GM18502 (cell line): ENCODE data around the gene XPR1.

ENCODE experiments used
- ATAC-seq: cut with Tn5 transposase; IDR thresholded peaks from one replicate; pipeline ENCODE4 v1.9.1; 2021; ENCODE audit warnings: mild to moderate bottlenecking; ENCODE audit not compliant: unreplicated experiment, poor library complexity

The XPR1 gene

GRCh38 chr1:180860535-180860934 lies 228.7 kb downstream of the XPR1 start:
- ATAC-seq, result no peak

GRCh38 chr1:180862305-180862704 lies 230.5 kb downstream of the XPR1 start:
- no peak for ATAC-seq

- no peak for ATAC-seq
Measured at GRCh38 chr1:180863158-180863775, 231.4 kb downstream of the XPR1 start.

GRCh38 chr1:180881806-180882509 lies 250.1 kb downstream of the XPR1 start:
- no peak for ATAC-seq

- ATAC-seq, result no peak
Measured at GRCh38 chr1:180884588-180885300, 252.9 kb downstream of the XPR1 start.

GRCh38 chr1:180886338-180886737 lies 254.5 kb downstream of the XPR1 start:
- no peak for ATAC-seq

GRCh38 chr1:180887841-180888240 lies 256.0 kb downstream of the XPR1 start:
- ATAC-seq, result no peak

- ATAC-seq, result peak; percentile 90
Measured at GRCh38 chr1:180888870-180889269, 257.0 kb downstream of the XPR1 start.

GRCh38 chr1:180889325-180889724 lies 257.5 kb downstream of the XPR1 start:
- peak; percentile 14 for ATAC-seq

- no peak for ATAC-seq
Measured at GRCh38 chr1:180892272-180892671, 260.4 kb downstream of the XPR1 start.

GRCh38 chr1:180892675-180893074 lies 260.9 kb downstream of the XPR1 start:
- ATAC-seq, result no peak

- ATAC-seq, result no peak
Measured at GRCh38 chr1:180893614-180894013, 261.8 kb downstream of the XPR1 start.

GRCh38 chr1:180896161-180896560 lies 264.3 kb downstream of the XPR1 start:
- ATAC-seq, result no peak

- no peak for ATAC-seq
Measured at GRCh38 chr1:180898441-180899219, 266.8 kb downstream of the XPR1 start.

GRCh38 chr1:180899262-180899661 lies 267.4 kb downstream of the XPR1 start:
- no peak for ATAC-seq

GRCh38 chr1:180901076-180901990 lies 269.5 kb downstream of the XPR1 start:
- no peak for ATAC-seq

- no peak for ATAC-seq
Measured at GRCh38 chr1:180902541-180902940, 270.7 kb downstream of the XPR1 start.

- no peak for ATAC-seq
Measured at GRCh38 chr1:180905927-180906326, 274.1 kb downstream of the XPR1 start.

GRCh38 chr1:180906511-180906910 lies 274.7 kb downstream of the XPR1 start:
- ATAC-seq, result no peak
